HL-60 (cell line): ENCODE data around the gene TPCN1.

Source experiments
- DNase-seq, 2 experiments: peaks; one replicate each; pipeline ENCODE4 v3.0.0-alpha.2; 2010 to 2020; ENCODE audit warnings: low read depth in 1 of 2, low spot score in 1 of 2
- H3K27ac ChIP-seq: fragments of 250-450 bp; sonication (Bioruptor Pico); replicated peaks from 2 replicates; pipeline ENCODE4 v1.5.1; 2020; ENCODE audit warnings: mild to moderate bottlenecking, moderate library complexity
- H3K27me3 ChIP-seq: fragments of 250-450 bp; sonication (Bioruptor Pico); 2 replicates; pipeline ENCODE4 v1.5.1; 2021; ENCODE audit warnings: mild to moderate bottlenecking, moderate library complexity; ENCODE audit not compliant: insufficient read depth, poor library complexity, severe bottlenecking
- H3K4me3 ChIP-seq: replicated peaks from 2 replicates; pipeline ENCODE4 v1.5.1; 2011; ENCODE audit warnings: mild to moderate bottlenecking, control low read depth, low read length; ENCODE audit not compliant: insufficient read depth
- CTCF ChIP-seq: IDR thresholded peaks from one replicate; pipeline ENCODE4 v1.5.1; 2011; ENCODE audit warnings: low read length, control low read depth, inconsistent platforms; ENCODE audit not compliant: insufficient read depth
- GABPA ChIP-seq: IDR thresholded peaks from 2 replicates; pipeline ENCODE4 v1.6.1; 2012; ENCODE audit warnings: low read depth
- POLR2AphosphoS5 ChIP-seq: IDR thresholded peaks from 2 replicates; pipeline ENCODE4 v1.6.1; 2012; ENCODE audit warnings: low read depth
- REST ChIP-seq: IDR thresholded peaks from 2 replicates; pipeline ENCODE4 v1.6.1; 2012; ENCODE audit warnings: low read depth; ENCODE audit not compliant: insufficient replicate concordance
- SPI1 ChIP-seq: IDR thresholded peaks from 2 replicates; pipeline ENCODE4 v1.6.1; 2012; ENCODE audit warnings: low read depth, mild to moderate bottlenecking, borderline replicate concordance

TPCN1 gene

GRCh38 chr12:113247123-113248050 lies 26.1 kb downstream of the TPCN1 start:
- H3K27me3 ChIP-seq = no peaks in the 10 kb centered on the region
- DNase-seq = peak in 1 of 2 experiments; percentile 67
- H3K4me3 ChIP-seq = no peak overlapping the region
- TF ChIP-seq CTCF (no peak), SPI1 (no peak; the same call in 1 of the 2 replicates), POLR2AphosphoS5 (no peak)
- peak overlapping the region; percentile 21; the same call in 1 of the 2 replicates for H3K27ac ChIP-seq

GRCh38 chr12:113248051-113248825 lies 27.0 kb downstream of the TPCN1 start:
- TF ChIP-seq SPI1 (no peak), POLR2AphosphoS5 (no peak)
- DNase-seq = no peak
- no peaks in the 10 kb centered on the region for H3K27me3 ChIP-seq
- no peak overlapping the region for H3K4me3 ChIP-seq
- no peak overlapping the region for H3K27ac ChIP-seq

- Histone ChIP-seq H3K27me3 (no peaks in the 10 kb centered on the region), H3K27ac (no peak overlapping the region), H3K4me3 (no peak overlapping the region)
- DNase-seq = no peak
- TF ChIP-seq SPI1 (no peak), GABPA (no peak), REST (no peak), CTCF (no peak), POLR2AphosphoS5 (no peak)
Observed at GRCh38 chr12:113248842-113249435, 27.7 kb downstream of the TPCN1 start.

GRCh38 chr12:113249546-113249945 lies 28.3 kb downstream of the TPCN1 start:
- DNase-seq = no peak
- TF ChIP-seq POLR2AphosphoS5 (no peak), SPI1 (no peak), GABPA (no peak), CTCF (no peak), REST (no peak)
- Histone ChIP-seq H3K27me3 (no peaks in the 10 kb centered on the region), H3K4me3 (no peak overlapping the region), H3K27ac (no peak overlapping the region)
